Left ventricle myocardium inferior (tissue), 1 donor: ENCODE results near the gene HPCAL1. TPM values are rescaled to one million over a fixed set of nuclear protein-coding genes. Genes with fewer than 3 reads are reported as not detected.

ENCODE experiments used
- DNase-seq: peaks from one replicate; pipeline ENCODE4 v3.0.0-alpha.2; 2020
- H3K27ac ChIP-seq: fragments of 200-600 bp; replicated peaks from 2 replicates; pipeline ENCODE4 v1.8.0; 2021
- H3K27me3 ChIP-seq: fragments of 200-600 bp; 2 replicates; pipeline ENCODE4 v1.8.0; 2021; ENCODE audit warnings: low read depth
- H3K36me3 ChIP-seq: fragments of 200-600 bp; 2 replicates; pipeline ENCODE4 v1.8.0; 2021
- H3K4me1 ChIP-seq: fragments of 200-600 bp; 2 replicates; pipeline ENCODE4 v1.8.0; 2021
- H3K4me3 ChIP-seq: fragments of 200-600 bp; 2 replicates; pipeline ENCODE4 v1.8.0; 2021; ENCODE audit warnings: mild to moderate bottlenecking, moderate library complexity
- H3K9me3 ChIP-seq: fragments of 200-600 bp; replicated peaks from 2 replicates; pipeline ENCODE4 v1.8.0; 2021
- CTCF ChIP-seq: fragments of 200-600 bp; IDR thresholded peaks from 2 replicates; pipeline ENCODE4 v1.8.0; 2021; ENCODE audit warnings: antibody characterized with exemption, mild to moderate bottlenecking, borderline replicate concordance
- intact Hi-C: fragments of 100-400 bp; cut with micrococcal nuclease; formaldehyde crosslinking; loops from one replicate; pipeline ENCODE4 v1.11.0; 2022
- total RNA-seq: library from RNA; stranded (reverse); fragmentation: NEBNext Ultra II Directional; extraction: Animal tissue kit (Norgen Biotek cat#: 25700); gene quantifications from one replicate; pipeline ENCODE4 v1.2.1, GENCODE V29; 2021
- donor health status: DM: no; HTN: yes; CAD: no; lungs with severe emphysema.

The HPCAL1 gene
- total RNA-seq, 1 donor from 2014 or later, result 29.4 TPM

- no peak for DNase-seq
Observed at GRCh38 chr2:10304458-10305253, 2.0 kb downstream of the HPCAL1 start.

GRCh38 chr2:10305254-10305635 lies 2.5 kb downstream of the HPCAL1 start:
- intact Hi-C loops, result no loop called here
- no peaks in the 10 kb centered on the region for H3K9me3 ChIP-seq
- peak overlapping the region; percentile 92 for H3K27ac ChIP-seq
- DNase-seq, result no peak
- H3K4me3 ChIP-seq, result peak overlapping the region; percentile 92
- no peaks in the 10 kb centered on the region for H3K27me3 ChIP-seq
- TF ChIP-seq CTCF, result no peak
- H3K4me1 ChIP-seq, result peaks cover 67% of the 10 kb centered on the region
- H3K36me3 ChIP-seq, result no peaks in the 10 kb centered on the region

More at GRCh38 chr2:10304458-10305253, 2.0 kb downstream of the HPCAL1 start:
- H3K27ac ChIP-seq, result peak overlapping the region; percentile 92
- peaks cover 67% of the 10 kb centered on the region for H3K4me1 ChIP-seq
- no peaks in the 10 kb centered on the region for H3K9me3 ChIP-seq
- H3K36me3 ChIP-seq, result no peaks in the 10 kb centered on the region
- intact Hi-C loops, result no loop called here
- H3K4me3 ChIP-seq, result peak overlapping the region; percentile 92
- H3K27me3 ChIP-seq, result no peaks in the 10 kb centered on the region
- TF ChIP-seq CTCF, result no peak

GRCh38 chr2:10305715-10306114 lies 3.0 kb downstream of the HPCAL1 start:
- intact Hi-C loops, result no loop called here
- peak; percentile 27 for TF ChIP-seq CTCF
- Histone ChIP-seq H3K4me1 (peaks cover 67% of the 10 kb centered on the region), H3K27me3 (no peaks in the 10 kb centered on the region), H3K9me3 (no peaks in the 10 kb centered on the region), H3K4me3 (peak overlapping the region; percentile 92), H3K36me3 (no peaks in the 10 kb centered on the region), H3K27ac (peak overlapping the region; percentile 92)
- DNase-seq, result no peak

GRCh38 chr2:10306901-10307463 lies 4.3 kb downstream of the HPCAL1 start:
- Histone ChIP-seq H3K36me3 (no peaks in the 10 kb centered on the region), H3K4me1 (peaks cover 64% of the 10 kb centered on the region), H3K4me3 (no peak overlapping the region), H3K9me3 (no peaks in the 10 kb centered on the region), H3K27ac (no peak overlapping the region), H3K27me3 (no peaks in the 10 kb centered on the region)
- intact Hi-C loops, result no loop called here
- no peak for DNase-seq
- TF ChIP-seq CTCF, result no peak

- intact Hi-C loops, result no loop called here
- no peak overlapping the region for H3K4me3 ChIP-seq
- DNase-seq, result no peak
- H3K27ac ChIP-seq, result no peak overlapping the region
- H3K27me3 ChIP-seq, result no peaks in the 10 kb centered on the region
- H3K36me3 ChIP-seq, result no peaks in the 10 kb centered on the region
- no peak for TF ChIP-seq CTCF
- H3K9me3 ChIP-seq, result no peaks in the 10 kb centered on the region
- H3K4me1 ChIP-seq, result peaks cover 59% of the 10 kb centered on the region
Observed at GRCh38 chr2:10307561-10308156, 5.0 kb downstream of the HPCAL1 start.
